IPS-NIHi7 (cell line): ENCODE measurements around the gene PTPRO.

Experiments
- DNase-seq: peaks from one replicate; pipeline ENCODE4 v3.0.0; 2012; ENCODE audit warnings: mixed read lengths; ENCODE audit errors: extremely low spot score

Gene PTPRO

DNA sequence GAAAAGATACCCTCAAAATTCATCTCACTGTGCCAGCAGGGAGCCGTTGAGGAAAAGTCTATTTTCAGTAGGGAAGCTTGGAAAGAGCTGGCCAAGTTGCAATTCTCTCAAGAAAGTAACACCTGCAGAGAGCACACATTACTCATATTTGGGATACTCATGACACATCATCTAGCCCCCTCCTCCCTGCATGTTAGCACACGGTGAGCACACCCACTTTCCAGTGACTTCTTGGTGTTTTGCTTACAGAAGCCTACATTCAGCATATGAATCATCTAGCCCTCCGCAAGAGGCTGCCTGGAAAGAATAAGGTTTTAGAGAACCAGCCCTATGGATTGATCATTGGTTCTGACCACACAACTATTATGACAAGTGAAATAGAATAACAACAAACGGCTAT lies 124.5 kb downstream of the PTPRO start:
- no peak for DNase-seq

DNA sequence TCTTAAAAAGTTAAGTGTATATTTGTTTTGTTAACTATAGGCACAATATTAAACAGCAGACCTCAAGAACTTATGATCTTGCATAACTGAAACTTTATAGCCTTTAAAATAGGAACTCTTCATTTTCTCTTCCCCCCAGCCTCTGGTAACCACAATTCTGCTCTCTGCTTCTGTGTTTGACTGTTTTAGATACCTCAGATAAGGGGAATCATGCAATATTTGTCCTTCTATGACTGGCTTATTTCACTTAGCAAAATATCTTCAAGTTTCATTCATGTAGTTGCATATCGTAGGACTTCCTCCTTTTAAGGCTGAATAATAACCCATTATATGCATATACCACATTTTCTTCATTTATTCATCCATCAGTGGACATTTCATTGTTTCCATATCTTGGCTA lies 131.3 kb downstream of the PTPRO start:
- no peak for DNase-seq

DNA sequence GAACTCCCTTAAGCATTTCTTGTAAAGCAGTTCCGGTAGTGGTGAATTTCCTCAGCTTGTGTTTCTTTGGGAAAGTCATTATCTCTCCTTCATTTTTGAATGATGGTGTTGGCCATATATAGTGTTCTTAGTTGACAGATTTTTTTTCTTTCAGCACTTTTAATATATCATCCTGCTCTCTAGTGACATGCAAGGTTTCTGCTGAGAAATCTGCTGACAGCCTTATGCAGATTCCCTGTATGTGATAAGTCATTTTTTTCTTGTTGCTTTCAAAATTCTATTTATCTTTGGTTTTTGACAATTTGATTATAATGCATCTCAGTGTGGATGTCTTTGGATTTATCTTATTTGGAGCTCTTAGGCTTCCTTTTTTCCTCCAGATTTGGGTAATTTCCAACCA lies 135.7 kb downstream of the PTPRO start:
- DNase-seq = no peak

DNA sequence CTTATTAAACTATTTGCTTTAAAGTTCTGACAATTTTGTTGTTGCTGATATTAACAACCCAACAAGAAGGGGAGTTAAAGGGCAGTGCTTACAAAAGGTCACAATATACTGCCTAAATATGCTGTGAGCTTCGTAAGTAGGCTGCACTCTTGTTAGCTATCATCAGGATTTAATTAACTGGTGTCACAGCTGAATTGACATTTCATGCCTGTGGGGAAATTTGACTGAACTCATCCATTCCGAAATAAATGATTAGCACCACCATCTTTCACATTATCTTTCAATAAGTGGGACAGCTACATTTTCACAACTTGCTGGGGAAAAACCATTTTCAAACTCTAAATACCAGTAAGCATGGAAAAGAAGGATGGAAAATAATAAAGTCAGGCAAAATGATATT lies 146.6 kb downstream of the PTPRO start:
- DNase-seq = no peak

DNA sequence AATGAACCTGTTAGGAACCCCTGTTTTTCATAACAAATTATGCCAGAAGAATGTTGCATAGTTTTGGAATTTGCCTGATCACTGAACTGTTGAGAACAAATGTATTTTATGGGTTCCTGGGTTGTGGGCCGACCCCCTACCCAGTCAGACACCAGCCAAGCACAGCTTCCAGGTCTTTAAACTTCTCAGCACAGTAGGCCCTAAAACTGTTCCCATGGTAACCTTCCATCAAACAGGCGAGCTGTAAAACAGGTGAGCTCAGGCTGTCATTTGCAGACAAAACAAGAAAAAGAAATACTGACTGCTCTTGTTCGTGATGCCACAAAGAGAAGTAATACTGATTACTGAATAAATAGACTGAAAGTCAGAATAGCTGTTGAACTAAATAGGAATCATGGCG lies 147.0 kb downstream of the PTPRO start:
- no peak for DNase-seq

DNA sequence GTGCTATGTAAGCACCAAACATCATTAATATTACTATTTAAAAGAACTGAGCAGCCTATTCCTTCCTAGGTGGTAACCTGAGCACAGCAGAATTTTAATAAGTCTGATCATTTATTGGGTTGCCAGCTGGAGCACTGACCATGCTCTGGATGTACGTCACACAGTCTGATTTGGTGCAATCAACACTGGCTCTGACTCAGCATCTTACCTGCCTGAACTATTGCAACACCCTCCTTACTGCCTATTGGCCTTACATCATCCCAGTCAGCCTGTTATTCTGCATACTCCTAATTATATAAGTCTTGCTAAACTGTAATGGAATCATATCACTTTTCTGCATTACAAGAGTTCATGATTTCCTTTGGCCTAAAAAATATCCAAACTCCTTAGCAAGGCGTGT lies 149.7 kb downstream of the PTPRO start:
- DNase-seq = no peak

DNA sequence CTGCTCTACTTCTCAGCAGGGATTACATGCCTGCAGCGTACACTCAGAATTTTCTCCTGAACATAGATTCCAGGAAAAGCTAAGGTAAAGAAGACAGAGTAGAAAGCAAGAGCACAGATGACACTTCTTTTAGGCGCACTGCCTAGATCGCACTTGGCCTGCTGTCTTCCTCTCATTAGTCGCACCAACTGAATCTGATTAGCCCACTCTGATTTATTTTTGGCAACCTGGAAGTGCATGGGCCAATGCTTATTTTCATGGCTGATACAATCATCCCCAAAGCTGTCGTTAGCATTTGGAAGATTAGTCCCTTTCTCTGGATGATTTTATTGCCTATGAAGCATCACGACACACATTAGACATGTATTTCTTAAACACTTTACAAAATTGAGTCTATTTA lies 152.5 kb downstream of the PTPRO start:
- DNase-seq = no peak

DNA sequence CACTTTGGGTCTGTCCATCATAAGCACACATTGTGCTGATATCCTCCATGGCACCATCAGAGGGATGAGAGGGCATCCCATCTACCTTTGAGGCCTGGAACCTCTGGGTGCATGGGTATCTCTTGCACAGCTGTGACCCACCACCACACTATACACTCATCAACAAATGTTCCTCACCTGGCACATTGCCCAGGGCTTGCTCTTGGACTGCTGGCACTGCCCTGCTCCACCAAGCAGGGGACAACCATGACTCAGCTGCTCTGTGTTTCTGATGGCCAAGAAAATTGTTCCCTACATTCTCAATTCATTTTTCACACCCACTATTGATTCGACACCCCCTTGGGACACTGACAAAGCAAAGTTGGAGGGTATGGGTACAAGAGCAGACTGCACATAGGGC lies 155.5 kb downstream of the PTPRO start:
- DNase-seq = no peak

DNA sequence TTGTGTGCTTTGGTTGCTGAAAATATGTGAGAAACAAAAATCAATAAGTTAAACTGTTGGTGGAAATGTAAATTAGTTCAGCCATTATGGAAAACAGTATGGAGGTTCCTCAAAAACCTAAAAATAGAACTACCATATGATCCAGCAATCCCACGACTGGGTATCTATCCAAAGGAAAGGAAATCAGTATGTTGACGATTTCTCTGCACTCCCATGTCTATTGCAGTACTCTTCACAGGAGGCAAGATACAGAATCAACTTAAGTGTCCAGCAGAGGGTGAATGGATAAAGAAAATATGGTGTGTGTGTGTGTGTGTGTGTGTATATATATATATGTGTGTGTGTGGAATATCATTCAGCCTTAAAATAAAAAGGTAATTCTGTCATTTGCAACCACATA lies 159.5 kb downstream of the PTPRO start:
- no peak for DNase-seq

DNA sequence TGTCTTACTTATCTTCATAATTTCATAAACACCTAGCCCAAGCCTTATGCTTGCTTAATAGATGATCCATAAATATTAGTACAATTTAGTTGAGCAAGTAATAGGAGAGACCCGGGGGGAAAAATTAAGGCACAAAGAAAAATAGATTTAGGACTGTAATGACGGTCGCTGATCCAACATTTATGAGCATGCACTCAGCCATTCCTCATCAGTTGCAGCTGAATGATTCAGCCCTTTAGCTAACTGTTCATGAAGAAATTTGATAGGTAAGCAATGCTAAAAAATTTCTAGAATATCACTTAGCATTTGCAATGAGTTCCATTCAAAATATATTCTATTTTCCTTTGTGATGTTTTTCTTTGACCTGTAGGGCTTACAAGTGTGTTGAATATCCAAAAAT lies 163.2 kb downstream of the PTPRO start:
- no peak for DNase-seq

DNA sequence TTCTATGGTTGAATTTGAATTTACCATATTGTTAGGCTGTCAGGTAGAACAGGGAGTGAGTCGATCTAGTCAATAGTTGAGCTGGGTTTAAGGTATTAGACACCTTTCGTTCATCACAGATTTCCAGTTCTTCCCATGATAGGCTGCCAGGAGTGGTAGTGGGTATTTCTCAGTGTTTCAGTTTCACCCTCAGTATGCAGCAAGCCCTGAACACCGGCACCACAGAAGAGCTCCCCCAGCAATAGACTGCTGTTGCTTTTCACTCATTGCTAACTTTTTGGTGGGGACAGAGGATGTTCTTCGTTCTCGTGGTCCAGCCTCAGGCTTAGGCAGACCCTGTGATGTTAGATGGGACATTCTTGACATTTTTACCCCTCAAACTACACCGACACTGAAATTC lies 164.6 kb downstream of the PTPRO start:
- no peak for DNase-seq

DNA sequence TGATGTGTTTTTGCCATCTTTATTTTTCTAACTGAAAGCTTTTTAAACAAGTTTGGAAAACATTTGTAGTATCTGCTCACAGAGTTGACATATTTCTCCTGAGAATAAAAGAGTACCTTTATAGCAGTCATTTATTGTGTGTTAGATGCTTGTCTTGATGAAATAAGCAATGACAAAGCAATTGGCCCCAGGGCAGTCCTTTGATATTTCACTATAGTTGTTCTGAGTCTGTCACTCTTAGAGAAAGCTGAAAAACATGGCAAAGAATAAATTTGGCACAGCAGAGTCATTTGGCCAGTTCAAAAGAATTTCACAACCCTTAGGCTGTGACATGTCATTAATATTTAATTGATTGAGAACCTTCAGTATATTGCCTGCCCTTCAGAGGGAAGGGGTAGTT lies 166.2 kb downstream of the PTPRO start:
- DNase-seq = no peak

DNA sequence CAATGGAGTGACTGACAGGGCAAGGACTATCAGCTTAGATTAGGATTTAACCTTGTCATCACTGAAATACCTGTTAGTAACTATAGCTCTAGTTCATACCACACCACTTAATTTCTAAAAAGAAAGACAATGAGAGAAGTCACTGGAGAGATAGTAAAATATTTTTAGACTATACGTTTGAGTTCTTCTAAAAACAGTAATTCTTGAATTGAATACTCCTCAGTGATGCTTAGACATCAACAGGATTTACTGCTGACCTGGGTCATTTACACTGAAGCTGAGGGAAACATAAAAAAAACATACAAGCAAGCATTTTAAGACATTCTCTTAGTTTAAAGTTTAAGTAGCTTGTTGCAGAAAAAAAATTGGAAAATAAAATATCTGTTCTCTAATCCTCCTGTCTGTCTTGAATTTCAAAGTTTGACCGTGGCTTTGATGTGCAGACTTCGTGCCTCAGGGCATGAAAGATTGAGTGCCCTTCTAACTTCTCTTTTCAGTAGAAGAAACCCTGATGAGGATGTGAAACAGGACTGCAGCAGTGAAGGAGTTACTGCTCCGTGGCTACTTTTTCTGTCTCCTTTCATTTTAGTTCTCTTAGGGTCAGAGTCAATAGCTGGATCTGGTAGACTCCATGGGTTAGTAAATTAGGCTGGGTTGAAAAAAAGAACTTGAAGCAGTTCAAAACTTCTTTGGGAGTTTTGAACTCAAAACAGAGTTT lies 172.2 kb downstream of the PTPRO start:
- no peak for DNase-seq

DNA sequence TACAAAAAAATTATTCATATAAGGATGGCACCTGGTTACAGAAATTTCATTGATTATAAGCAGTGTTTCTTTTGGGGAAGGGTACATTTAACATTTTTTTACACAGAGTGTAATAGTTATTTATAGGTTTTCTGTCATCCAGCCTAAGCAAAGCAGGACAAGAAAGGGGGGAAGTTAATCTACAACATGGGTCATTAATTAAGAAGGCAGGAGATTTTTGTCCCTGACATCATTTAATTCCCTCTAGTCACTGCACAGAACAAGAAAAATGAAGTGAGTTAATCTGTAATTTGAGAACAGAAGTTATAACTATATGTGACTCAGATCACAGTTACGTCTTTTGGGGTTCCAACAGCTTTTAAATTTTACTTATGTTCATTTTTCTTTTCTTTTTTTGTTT lies 173.4 kb downstream of the PTPRO start:
- no peak for DNase-seq

DNA sequence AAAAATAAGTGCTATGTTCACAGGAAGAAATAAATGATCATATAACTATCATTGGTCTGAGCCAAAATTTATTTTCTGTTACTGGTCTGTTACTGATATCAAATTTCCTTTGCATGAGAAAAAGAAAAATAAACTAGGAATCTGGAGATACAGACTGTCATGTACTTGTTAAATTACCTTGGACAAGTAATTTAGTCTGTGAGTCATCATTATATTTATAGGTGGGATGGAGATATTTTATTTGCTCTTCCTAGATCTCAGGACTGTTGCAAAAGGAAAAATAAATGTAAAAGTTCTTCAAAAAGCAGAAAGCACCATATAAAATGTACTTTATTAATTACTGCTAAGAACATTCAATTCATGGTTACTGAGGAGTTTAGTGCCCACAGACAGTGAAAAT lies 174.4 kb downstream of the PTPRO start:
- no peak for DNase-seq

DNA sequence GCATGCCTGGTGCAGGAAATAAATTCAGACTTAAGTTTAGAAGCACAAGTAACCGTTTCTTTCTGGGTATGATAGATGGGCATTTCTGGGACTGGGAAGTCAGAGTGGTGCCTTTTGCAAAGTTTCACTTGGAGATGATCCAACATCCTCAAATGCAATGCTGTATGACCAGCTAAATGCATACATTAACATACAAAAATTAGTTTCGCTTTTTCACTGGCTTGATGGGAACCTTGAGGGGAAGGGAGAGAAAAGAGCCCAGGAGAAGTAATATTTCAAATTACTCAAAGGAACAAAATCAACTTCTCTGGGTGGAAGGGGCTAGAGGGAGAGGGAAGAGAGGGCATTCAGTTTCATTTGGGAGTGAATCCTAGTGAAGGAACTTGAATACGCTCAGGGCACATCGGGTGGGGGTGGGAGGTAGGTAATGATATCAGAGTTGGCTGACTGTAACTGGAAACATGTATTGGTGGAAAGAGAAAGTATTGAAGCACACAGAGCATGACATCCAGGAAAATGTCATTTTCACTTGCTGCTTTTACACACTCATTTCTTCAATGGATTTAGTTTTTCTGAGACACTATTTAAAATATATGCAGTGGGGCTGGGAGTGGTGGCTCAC lies 175.5 kb downstream of the PTPRO start:
- DNase-seq = no peak

DNA sequence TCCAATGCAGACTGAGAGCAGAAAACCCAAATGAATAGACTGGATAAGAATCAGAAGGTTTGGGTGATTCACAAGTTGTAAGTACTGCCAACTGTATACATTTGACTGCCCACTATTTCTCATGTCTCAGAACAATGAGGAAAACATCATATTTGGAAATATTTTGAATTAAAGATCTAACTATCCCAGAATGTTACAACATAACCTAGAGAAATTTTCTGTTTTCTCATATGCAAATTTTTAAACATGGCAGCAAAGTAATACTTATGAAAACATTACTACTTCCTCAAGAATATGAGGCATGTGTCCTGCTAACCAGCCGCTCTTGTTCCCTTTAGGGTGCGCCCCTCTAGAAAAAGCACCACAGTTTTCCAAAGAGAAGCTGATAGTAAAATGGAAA lies 179.9 kb downstream of the PTPRO start:
- no peak for DNase-seq

DNA sequence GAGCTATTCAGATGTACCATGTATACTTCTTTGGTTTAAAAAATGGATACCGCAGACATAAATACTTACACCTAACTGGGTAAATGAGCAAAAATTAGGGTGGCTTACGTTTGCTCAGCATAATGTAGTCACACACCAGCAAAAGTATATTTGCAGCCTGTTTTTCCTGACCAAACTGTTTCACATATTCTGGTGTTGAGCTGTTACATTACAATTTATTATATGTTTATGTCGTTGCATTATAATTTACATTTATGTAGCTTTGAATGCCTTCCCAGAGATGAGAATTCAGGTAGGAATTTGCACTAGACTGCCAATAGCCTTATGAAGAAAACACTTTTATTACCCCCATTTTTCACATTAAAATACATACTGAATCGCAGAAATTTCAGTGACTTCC lies 183.3 kb downstream of the PTPRO start:
- DNase-seq = no peak

DNA sequence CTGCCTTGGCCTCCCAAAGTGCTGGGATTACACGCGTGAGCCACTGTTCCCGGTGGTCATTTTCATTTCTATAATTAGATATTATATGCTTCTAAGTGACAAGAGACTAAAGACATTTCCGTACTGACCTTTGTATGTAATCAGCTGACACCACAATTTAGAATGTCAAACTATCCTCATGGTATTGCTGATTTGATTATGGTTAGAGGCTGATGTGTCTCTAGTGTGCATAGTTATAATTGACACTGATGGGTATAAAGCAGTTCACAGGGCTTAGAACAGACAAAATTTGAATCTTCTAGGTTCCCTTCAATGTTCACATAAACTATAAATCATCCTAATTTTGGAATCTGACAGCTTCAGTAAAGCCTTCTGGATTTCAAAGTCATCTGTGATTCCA lies 192.7 kb downstream of the PTPRO start:
- no peak for DNase-seq

DNA sequence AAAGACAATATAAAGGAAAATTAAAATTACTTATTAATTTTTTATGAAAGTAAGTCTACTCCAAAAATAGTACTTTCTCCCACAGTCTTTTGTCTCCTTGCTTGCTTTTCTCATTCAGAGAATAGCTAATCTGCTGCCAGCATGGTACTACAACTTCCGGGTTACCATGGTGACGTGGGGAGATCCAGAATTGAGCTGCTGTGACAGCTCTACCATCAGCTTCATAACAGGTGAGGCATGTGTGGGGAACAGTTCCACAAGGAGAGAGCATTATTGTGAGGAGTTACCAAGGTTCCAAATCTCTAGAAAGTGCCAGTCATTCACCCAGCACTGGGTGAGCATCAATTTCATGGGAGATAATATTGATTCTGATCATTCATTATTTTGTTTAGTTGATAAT lies 197.8 kb downstream of the PTPRO start:
- DNase-seq = no peak

DNA sequence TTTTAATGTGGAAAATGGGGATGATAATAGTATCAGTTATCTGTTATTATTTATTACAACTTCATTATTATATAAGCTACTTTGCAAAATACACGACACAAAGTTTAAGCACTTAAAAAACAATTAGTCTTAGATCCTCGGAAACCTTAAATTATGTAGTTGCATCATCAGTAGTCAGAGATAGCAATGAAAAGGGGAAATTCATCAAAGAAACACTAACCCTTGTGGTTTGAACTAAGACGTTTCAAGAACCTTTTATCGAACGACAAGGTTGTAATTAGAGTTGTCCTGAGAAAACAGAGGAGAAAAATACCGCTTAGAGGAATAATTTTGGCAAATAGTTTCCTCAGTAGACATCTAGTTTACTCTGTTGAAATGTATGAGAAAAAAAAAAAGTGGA lies 198.5 kb downstream of the PTPRO start:
- DNase-seq = no peak

DNA sequence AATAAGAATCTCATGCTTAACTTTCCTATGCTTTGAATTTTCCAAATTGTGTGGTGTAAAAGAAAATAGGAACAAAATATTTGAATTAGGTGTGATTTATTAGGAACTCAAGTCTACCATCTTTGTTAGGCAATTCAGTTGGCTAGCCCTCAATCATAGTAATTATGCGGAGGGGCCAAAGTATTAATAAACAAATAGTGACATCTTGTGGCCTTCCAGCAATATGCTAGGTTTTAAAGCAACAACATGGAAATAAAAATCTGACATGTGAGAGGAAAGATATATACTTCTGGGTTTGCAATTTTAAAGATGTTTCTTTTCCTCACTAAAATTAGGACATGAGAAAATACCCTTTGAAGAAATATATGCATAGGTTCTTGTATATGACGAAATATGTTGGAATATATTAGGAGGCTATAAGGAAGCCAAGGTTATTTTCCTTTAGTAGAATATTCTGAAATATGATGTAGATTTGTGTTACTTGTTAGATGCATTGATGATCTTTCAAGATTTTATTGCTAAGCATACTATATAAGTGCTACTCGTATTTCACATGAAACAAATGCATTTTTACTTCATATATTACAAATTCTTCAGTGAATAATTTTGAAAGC lies 200.4 kb downstream of the PTPRO start:
- DNase-seq = no peak

DNA sequence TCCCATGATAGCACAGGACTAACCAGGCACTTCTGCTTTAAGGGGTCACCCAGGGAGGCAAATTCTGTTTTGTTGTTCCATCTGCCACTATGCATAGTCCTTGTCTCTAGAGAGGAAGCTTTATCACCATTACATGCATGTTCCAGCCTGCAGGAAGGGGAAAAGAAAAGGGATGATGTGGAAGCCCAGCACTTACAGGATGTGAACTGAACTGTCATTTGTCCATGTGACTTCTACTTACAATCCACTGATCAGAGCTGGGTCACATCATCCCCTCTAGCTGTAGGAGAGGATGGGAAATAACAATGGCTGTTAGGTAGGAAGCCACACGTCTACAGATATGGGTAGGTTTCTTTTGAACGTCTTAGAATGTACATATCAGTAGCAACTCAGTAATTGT lies 203.1 kb downstream of the PTPRO start:
- DNase-seq = no peak

DNA sequence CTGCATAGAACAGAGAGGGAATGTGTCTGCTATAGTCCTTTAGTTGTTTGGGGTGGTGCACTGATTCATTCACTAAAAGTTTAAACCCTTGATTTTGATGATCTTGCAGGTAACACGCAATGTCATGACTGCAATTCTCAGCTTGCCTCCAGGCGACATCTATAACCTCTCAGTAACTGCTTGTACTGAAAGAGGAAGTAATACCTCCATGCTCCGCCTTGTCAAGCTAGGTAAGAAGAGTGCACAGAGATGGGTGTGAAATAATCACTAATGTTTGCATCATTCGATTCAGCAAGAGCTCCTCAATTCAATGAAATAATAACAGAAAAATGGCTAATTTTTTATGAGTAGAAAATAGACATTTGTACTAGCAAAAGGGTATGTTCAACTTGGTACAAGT lies 203.7 kb downstream of the PTPRO start:
- DNase-seq = no peak
